ENCODE results near the gene NR3C2. TPM values are rescaled to one million over a fixed set of nuclear protein-coding genes. Genes with fewer than 3 reads are reported as not detected.
A peak's percentile ranks its signal among the peaks of the same experiment; 100 is the strongest.

Gene NR3C2
- total and polyA plus RNA-seq, 5 experiments from 2014 or later, result 6.8 to 53.5 (median 9.4) TPM

DNA sequence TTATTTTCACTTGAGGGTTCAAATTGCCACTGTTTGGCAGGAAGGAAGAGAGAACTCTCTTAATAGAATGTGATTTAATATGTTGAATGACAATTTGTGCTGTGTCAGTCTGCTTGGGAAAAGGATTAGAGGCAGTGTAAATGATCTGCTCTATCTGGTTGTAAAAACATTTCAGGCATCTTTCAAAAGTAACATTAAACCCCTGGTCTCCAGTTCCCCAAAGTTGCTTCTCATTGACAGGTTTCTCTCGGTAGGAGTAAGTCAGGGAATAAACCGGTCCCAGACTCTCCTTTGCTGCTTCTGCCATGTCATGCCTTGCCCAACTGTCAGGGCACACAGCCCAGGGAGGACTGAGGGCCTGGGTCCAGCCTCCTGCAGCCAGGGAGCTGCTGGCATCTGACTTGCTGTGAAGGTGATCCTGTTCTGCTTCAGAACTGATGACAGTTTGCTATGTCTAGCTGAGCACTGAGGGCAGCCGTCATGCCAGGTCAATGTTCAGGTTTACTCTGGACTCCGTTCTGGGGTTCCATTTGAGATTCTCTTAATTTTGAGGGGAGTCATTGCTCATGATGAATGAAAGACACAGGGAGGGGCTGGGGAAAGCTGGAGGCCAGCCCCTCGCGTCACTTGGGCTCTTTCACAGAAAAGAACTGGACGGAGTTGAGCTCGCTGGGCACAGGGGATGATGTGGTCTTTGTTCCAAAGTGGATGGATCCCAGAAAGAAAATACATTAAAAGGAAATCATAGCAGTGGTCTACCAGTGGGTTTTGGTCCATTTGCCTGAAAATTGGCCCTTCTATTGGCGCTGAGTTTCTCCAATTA is 397.9 kb downstream of the NR3C2 start:
- H3K9me3 Mint-ChIP-seq, result peaks cover 0 to 1% (median 0%) of the 10 kb centered on the region in 9 donors
- POLR2A ChIA-PET, result interaction anchor here (0.6 to 1.8 kb wide), 3 partner anchors 398 to 489 kb away, joined by 3 to 4 read pairs (median 3); partner anchors contain the start of gene NR3C2
- H3K4me3 Mint-ChIP-seq, result no peak overlapping the region
- no peak for DNase-seq
- H3K4me1 Mint-ChIP-seq, result peaks cover 3 to 36% (median 28%) of the 10 kb centered on the region in 4 donors
- H3K27ac Mint-ChIP-seq, result peak overlapping the region in 4 of 10 donors; percentile 49 to 83 (median 56)
- H3K36me3 Mint-ChIP-seq, result peaks cover 0 to 11% (median 0%) of the 10 kb centered on the region in 3 donors
- no peak for ATAC-seq
- no peaks in the 10 kb centered on the region for H3K27me3 Mint-ChIP-seq

DNA sequence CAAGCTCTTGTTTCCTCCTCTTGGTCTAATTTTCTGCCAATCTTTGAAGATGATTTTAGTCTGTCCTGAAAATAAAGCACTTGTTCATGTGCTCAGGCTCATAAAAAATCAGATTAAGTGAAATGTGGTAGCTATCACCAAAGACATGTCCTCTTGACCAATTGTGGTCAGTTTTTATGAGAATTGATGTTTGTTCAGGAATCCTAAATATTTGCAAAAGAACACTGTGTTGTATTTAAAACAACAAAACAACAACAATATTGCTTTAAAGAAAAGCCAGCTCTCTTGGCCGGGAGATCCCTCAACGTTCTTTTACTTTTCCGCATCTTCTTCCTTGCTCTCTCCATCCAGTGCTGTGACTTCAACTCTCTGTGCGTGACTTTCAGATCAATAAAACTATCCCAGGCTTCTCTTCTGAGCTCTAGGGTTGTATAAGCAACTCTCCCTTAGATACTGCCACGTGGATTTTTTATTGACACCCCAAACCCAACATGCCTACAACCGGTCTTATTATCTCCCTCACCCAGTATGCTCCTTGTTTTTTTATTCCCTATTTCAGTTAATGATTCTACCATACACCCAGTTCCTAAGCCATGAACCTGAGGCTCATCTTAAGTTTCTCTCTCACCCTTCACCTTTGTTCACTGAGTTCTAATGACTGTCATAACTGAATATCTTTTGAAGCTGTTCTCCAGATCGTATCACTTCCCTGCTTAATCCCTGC is 400.4 kb downstream of the NR3C2 start:
- Mint-ChIP-seq H3K9me3 (peaks cover 0 to 2% (median 0%) of the 10 kb centered on the region in 9 donors), H3K4me3 (no peak overlapping the region), H3K36me3 (peaks cover 0 to under 1% (median 0%) of the 10 kb centered on the region in 3 donors), H3K27ac (no peak overlapping the region), H3K27me3 (no peaks in the 10 kb centered on the region), H3K4me1 (peaks cover 6 to 30% (median 23%) of the 10 kb centered on the region in 4 donors)
- ATAC-seq, result no peak
- POLR2A ChIA-PET, result interaction anchor here (0.5 to 1.4 kb wide), 3 partner anchors 151 to 401 kb away, joined by 3 read pairs; partner anchors contain the start of gene NR3C2
- no peak for DNase-seq

DNA sequence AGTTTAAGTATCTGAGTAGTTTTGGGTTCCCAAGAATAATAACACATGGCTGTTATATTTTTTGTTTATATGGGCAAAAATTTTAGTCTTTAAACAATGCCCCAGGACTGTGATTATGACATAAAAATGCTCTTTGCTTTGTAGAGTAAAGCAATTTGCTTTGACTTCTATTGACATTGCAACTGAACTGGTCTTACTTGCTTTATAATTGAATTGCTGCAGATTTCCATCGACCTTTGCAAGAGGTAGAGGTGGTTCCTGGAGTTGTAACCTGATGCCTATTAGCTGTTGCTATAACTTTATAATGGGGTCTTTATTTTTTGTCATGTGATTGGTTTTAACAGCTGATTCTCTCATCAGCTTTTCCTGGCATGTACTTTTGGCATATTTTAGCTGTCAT is 407.4 kb downstream of the NR3C2 start:
- Mint-ChIP-seq H3K36me3 (peaks cover 0 to 9% (median 0%) of the 10 kb centered on the region in 3 donors), H3K4me3 (no peak overlapping the region), H3K27ac (no peak overlapping the region), H3K27me3 (no peaks in the 10 kb centered on the region), H3K9me3 (peaks cover 0 to 7% (median 0%) of the 10 kb centered on the region in 9 donors), H3K4me1 (peaks cover 0 to 8% (median 2%) of the 10 kb centered on the region in 4 donors)
- ATAC-seq (no peak), DNase-seq (no peak)
- POLR2A ChIA-PET, result no interaction called here

DNA sequence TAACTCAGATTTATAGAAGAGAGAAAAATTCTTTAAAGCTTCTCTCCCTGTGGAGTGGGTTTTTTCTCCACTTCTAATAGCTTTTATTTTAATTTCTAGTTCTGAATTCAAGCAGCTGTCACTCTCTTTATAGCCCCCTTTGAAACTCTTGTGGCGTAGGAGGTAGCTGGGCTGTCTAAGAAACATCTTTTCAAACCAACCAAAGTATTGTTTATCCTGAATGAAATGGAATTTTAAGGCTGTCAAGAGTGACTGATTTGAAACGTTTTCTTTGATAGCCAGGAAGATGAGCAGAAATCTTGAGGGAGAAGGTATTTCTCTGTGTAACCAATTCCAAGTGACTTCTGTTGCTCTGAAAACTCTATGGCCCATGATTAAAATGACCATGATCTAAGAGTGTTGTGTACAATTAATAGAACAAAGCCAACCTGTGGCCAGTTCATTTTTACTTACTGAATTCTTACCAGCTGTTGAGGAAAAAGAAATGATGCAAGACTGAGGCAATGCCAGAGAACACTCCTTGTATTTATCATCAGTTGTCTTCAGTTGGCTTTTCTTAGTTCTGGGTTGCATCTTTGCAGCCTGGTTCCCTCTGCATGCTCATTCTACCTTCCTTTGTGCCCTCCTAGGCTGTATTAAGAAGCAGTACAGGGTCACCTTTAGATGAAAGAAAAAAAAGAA is 411.9 kb downstream of the NR3C2 start:
- ATAC-seq, result no peak
- peak overlapping the region in 1 of 10 donors; percentile 33 for H3K27ac Mint-ChIP-seq
- peaks cover 4 to 19% (median 11%) of the 10 kb centered on the region in 9 donors for H3K9me3 Mint-ChIP-seq

DNA sequence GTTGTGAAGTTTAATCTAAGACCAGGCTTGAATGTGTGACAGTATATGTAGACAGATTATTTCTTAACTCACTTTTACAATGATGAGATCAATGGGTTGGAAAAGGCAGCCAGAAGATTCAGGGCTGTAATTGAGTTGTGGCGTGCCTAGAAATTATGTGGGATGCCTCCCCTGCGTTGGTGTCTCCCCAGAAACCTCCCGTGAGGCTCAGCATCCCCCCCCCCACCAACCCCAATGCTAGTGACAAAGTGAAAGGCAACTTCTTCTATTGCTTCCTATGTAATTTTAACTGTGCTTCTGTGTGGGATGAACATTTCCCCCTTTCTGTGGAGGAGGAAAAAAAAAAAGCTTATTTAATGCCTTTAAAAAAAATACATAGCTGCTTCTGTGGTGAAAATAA is 412.4 kb downstream of the NR3C2 start:
- Mint-ChIP-seq H3K27ac (peak overlapping the region in 1 of 10 donors; percentile 2), H3K4me3 (no peak overlapping the region)

More for the DNA sequence above, 411.9 kb downstream of the NR3C2 start:
- no peak overlapping the region for H3K4me3 Mint-ChIP-seq
- no peak for DNase-seq
- H3K27me3 Mint-ChIP-seq, result no peaks in the 10 kb centered on the region
- peaks cover 4 to 12% (median 8%) of the 10 kb centered on the region in 3 donors for H3K36me3 Mint-ChIP-seq
- POLR2A ChIA-PET, result no interaction called here
- peaks cover 0 to 7% (median 3%) of the 10 kb centered on the region in 4 donors for H3K4me1 Mint-ChIP-seq

More for the DNA sequence above, 412.4 kb downstream of the NR3C2 start:
- peaks cover 4 to 19% (median 11%) of the 10 kb centered on the region in 9 donors for H3K9me3 Mint-ChIP-seq
- peaks cover 0 to 7% (median 3%) of the 10 kb centered on the region in 4 donors for H3K4me1 Mint-ChIP-seq
- peaks cover 4 to 12% (median 8%) of the 10 kb centered on the region in 3 donors for H3K36me3 Mint-ChIP-seq
- POLR2A ChIA-PET, result no interaction called here
- ATAC-seq (no peak), DNase-seq (no peak)
- no peaks in the 10 kb centered on the region for H3K27me3 Mint-ChIP-seq
